ENCODE data around the gene SPSB1.

SPSB1 gene

DNA sequence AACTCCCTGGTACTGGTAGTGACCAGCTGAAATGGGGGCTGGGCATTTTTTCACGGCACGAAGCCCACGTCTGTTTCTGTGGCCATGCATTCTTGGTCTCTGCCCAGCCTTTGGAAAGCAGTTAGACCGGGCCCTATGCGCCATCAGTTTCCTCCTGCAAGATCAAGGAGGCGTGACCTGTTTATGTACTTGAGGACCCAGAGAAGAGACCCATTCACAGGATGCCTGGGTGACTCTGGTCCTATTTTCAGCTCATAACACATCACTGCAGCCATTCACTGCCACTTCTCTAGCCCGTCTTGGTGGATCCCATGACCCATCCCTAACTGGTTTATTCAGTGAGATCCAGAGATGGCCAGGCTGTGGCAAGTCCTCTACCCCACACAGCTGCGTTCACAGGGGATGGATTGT, 70.4 kb downstream of the SPSB1 start:
- TF ChIP-seq FOXP2 (optimal IDR thresholded peaks at IDR 0.05; ENCODE audit: borderline replicate concordance, extremely low read depth, extremely low read length, insufficient read depth) (no peak), POLR2AphosphoS5 (IDR thresholded peaks at IDR 0.05; ENCODE audit: low read depth, low read length) (no peak), REST (IDR thresholded peaks at IDR 0.05; ENCODE audit: insufficient read depth in 1 of 2, low read depth in 2 of 2, low read length in 2 of 2) (no peak), TAF1 (IDR thresholded peaks at IDR 0.05; ENCODE audit: borderline replicate concordance, insufficient read depth, low read length) (no peak), SIN3A (IDR thresholded peaks at IDR 0.05; ENCODE audit: borderline replicate concordance, insufficient read depth, low read length) (no peak)

DNA sequence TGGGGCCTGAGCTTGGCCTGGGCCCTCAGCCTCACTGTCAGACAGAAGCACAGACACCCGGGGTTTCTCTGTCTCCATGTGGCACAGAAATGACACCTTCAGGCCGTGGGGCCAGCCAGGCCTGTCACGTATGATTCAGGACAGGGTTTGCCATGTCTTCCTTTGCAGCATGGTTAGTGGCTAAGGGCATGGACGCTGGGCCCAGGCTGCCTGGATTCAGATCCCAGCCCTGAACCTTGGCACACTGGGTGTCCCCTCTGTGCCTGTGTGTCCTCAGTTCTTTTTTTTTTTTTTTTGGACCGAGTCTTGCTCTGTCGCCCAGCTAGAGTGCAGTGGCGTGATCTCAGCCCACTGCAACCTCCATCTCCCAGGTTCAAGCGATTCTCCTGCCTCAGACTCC, 73.6 kb downstream of the SPSB1 start:
- TF ChIP-seq REST (IDR thresholded peaks at IDR 0.05; ENCODE audit: insufficient read depth in 1 of 2, low read depth in 2 of 2, low read length in 2 of 2) (no peak), FOXP2 (optimal IDR thresholded peaks at IDR 0.05; ENCODE audit: borderline replicate concordance, extremely low read depth, extremely low read length, insufficient read depth) (no peak), SIN3A (IDR thresholded peaks at IDR 0.05; ENCODE audit: borderline replicate concordance, insufficient read depth, low read length) (no peak), TAF1 (IDR thresholded peaks at IDR 0.05; ENCODE audit: borderline replicate concordance, insufficient read depth, low read length) (no peak), POLR2AphosphoS5 (IDR thresholded peaks at IDR 0.05; ENCODE audit: low read depth, low read length) (no peak)

- TF ChIP-seq REST (IDR thresholded peaks at IDR 0.05; ENCODE audit: insufficient read depth in 1 of 2, low read depth in 2 of 2, low read length in 2 of 2) (no peak), FOXP2 (optimal IDR thresholded peaks at IDR 0.05; ENCODE audit: borderline replicate concordance, extremely low read depth, extremely low read length, insufficient read depth) (no peak), POLR2AphosphoS5 (IDR thresholded peaks at IDR 0.05; ENCODE audit: low read depth, low read length) (no peak), TAF1 (IDR thresholded peaks at IDR 0.05; ENCODE audit: borderline replicate concordance, insufficient read depth, low read length) (no peak)
These were observed 74.5 kb downstream of the SPSB1 start for GRCh38 chr1:9366943-9367780.

DNA sequence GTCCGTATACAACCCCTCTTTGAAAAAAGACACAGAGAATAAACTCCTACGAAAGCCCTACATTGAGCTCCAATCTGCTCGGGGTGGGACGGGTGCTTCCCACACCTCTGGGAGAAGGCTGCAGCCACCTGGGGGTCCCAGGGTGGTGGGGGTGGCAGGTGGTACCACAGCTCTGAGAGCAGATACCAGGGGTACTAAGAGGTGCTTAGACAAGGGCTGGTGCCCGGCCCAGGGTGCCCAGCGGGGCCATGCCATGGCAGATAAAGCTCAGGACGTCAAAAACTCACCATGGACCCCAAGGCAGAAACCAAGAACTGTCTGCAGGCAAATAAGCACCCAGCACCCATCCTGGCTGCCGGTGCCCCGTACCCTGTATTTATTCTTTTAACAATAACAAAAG, 75.1 kb downstream of the SPSB1 start:
- TF ChIP-seq POLR2AphosphoS5 (IDR thresholded peaks at IDR 0.05; ENCODE audit: low read depth, low read length) = no peak
- no peak for TF ChIP-seq TAF1 (IDR thresholded peaks at IDR 0.05; ENCODE audit: borderline replicate concordance, insufficient read depth, low read length)
- no peak for TF ChIP-seq FOXP2 (optimal IDR thresholded peaks at IDR 0.05; ENCODE audit: borderline replicate concordance, extremely low read depth, extremely low read length, insufficient read depth)
- TF ChIP-seq REST (IDR thresholded peaks at IDR 0.05; ENCODE audit: insufficient read depth in 1 of 2, low read depth in 2 of 2, low read length in 2 of 2) = no peak
- TF ChIP-seq SIN3A (IDR thresholded peaks at IDR 0.05; ENCODE audit: borderline replicate concordance, insufficient read depth, low read length) = no peak
